AG08395 (cell line): ENCODE results near the gene GRID2IP.
A peak's percentile ranks its signal among the peaks of the same experiment; 100 is the strongest.

Experiments used
- DNase-seq: peaks from one replicate; pipeline ENCODE4 v3.0.0; 2012; ENCODE audit warnings: mixed read lengths, low spot score

GRID2IP gene

GRCh38 chr7:6447581-6448199, 103.6 kb downstream of the GRID2IP start, which contains the start of gene DAGLB:
DAGLB (minus strand) TSS chr7:6447954; CDS start chr7:6447842, 112 bp downstream.
- DNase-seq = peak; percentile 100
